GM19372 (cell line): Measurements from ENCODE around the gene DEFB132.
"Not testable (repeated sequence)": the region's sequence is repeated elsewhere in the genome, so short reads cannot be mapped to it uniquely, and the experiment has no call there.

Experiments
- ATAC-seq: cut with Tn5 transposase; IDR thresholded peaks from one replicate; pipeline ENCODE4 v1.9.1; 2021; ENCODE audit warnings: mild to moderate bottlenecking, low read depth, moderate library complexity; ENCODE audit not compliant: unreplicated experiment

The DEFB132 gene, protein sequence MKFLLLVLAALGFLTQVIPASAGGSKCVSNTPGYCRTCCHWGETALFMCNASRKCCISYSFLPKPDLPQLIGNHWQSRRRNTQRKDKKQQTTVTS

DNA sequence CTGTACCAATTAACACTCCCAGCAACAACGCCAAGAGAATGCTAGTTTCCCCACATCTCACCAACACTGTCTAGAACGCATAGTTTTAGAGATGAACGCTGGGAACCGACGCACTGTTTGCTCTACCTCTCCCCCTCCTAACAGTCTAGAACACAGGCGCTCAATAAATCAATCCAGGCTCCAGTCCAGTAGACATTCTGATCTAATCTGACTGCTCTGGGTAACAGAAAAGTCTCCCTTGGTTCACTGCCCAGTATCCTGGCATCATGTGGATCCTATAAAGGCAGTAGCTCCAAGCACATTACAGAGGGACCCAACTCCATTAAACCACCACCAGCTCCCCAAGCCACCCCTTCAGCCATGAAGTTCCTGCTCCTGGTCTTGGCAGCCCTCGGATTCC, at the start of gene DEFB132:
Gene DEFB132, plus strand, starts transcription at position 306 of the 400 bp plus-strand sequence. Its CDS starts 55 bp downstream, at position 361.
- no peak for ATAC-seq

DNA sequence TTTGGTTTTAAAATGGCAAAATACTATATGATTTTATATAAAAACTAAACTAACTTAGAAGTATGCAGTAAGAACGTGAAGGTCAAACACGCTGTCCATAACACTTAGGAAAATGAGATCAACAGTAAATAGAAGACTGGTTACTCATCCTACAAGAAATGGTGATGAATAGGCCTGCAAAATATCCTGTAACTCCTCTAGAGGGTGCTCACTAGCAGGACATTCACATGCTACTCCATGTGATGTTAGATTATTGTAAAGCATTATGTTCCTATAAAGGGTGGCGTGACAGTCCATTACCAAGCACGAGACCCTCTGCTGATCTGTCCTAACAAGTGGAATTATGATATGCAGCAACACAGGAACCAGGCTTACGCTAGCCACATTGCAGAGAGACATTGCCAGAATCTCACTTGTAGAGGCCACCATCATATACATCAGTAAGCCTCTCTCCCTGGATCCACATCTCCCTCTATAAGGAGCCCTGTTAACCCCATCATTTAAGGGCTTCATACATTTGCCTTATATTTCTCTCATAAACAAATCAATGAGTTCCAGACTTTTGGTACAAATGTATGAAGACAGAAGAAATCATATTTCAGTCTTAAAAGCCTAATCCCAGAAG, 48.5 kb upstream of the DEFB132 start:
- ATAC-seq, result no peak

DNA sequence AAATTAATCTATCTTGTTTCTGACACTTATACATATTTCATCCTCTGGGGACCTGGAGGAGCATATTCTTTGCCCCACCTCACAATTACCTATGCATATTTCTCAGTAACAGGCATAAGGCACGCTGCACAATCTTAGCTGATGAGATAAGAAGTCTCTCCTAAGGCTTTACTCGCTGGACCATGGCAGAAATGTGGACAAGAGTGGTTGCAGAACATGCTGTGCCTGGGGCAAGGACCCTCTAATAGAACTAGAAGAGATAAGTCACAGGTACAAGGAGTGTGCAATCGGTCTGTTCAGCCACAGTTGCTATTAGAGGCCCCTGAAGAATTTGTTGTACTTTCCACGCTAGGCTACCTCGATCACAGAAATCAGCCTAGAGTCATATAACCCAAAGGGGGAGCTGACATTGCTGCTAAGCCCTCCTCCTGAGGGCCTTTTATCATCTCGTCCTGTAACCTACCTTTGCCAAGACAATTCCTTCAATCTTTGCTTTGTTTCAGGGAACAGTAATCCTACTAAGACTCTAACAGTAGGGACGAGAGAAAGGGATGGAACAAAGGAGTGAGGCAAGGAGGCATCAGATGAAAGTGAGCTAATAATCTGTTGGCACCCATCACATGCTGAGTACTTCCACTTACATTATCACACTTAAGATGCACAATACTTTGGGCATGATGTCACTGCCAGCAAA, 46.6 kb upstream of the DEFB132 start:
- no peak for ATAC-seq

DNA sequence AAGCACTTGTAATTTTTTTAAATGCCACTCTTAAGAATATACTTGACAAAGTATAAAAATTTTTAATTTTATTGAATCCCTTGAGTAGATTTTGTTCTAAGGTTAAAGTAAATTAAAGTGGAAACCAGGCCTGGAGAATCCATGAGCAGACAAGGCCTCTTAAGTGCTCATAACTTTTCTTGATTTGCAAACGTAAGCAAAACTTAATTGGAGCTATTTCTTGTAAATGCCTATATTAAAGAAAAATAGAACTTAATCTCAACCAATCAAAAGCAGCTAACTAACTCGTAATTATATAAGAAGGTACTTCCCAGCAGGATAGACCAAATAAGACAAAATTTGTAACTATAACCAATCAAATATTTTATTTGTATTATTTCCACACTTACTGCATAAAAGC, 43.1 kb upstream of the DEFB132 start:
- ATAC-seq, result no peak

DNA sequence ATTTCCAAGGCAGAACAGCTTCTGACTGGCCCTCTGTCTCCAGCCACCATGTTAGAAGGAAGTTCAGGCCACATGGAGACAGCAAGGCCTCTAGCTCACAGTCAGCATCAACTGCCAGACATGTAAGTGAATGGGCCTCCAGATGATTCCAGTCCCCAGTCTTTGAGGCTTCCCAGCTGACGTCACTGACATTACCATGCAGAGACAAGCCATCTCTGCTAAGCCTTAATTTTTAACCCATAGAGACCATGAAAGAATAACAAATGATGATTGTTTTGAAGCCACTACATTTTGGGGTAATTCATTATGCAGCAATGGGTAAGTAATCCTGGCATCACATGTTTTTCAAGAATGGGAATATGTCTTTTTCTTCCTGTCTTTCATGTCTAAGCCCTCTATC, 41.7 kb upstream of the DEFB132 start:
- ATAC-seq, result no peak

DNA sequence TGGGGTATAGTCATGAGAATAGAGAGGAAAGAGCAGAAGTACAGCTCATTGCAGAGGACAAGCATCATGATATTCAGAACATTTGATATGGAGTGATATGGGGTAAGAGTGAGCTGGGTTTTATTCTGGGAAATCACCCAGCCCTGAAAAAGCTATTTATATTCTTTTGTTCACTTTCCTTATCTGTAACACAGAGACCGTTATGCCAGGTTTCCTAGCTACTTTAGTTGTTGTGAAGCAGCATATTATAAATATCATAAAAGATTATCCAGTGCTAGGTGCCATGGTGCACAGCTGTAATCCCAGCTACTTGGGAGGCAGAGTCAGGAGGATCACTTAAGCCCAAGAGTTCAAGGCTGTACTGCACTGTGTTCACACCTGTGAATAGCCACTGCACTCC, 40.3 kb upstream of the DEFB132 start:
- ATAC-seq, result no peak

DNA sequence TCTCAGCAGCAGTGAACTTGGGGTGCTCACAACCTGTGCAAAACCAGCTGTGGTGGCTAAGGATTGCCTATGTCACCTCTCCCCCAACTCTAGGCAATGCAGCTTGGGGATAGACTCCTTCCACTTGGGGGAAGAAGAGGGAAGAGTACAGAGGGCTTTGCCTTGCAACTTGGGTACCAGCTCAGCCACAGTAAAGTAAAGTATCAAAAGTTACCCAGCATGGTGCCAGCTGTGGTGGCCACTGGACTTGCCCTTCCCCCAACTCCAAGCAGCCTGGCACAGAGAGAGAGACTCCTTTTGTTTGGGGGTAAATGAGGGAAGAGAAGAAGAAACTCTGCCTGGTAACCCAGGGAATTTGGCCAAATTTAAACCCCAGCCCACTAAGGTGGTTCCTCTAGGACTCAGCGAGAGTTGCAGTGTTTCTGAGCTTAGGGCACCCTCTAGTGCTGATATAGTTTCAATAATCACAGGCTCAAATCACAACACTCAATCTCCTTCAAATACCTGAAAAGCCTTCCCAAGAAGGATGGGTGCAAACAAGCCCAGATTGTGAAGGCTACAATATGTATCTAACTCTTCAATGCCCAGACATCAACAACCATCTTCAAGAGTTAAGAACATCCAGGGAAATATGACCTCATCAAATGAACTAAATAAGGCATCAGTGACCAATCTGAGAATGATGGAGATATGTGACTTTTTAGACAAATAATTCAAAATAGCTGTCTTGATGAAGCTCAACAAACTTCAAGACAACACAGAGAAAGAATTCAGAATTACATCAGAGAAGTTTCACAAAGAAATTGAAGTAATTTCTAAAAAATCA, 38.0 kb upstream of the DEFB132 start:
- ATAC-seq, result no peak

DNA sequence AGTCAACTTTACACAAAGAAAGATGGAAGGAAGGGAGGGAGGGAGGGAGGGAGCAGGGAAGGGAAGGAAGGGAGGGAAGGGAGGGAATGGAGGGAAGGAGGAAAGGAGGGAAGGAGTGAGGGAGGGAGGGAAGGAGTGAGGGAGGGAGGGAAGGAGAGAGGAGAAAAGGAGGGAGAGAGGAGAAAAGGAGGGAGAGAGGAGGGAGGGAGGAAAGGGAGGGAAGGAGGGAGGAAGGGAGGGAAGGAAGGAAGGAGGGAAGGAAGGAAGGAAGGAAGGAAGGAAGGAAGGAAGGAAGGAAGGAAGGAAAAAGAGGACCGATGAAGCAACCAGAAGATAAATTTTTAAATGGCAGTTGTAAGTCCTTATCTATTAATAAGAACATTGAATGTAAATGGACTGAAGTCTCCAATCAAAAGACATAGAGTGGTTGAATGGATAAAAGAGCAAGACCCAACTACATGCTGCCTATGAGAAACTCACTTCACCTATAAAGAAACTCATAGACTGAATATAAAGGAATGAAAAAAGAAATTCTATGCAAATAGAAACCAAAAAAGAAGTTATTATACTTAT, 36.2 kb upstream of the DEFB132 start:
- no peak for ATAC-seq

DNA sequence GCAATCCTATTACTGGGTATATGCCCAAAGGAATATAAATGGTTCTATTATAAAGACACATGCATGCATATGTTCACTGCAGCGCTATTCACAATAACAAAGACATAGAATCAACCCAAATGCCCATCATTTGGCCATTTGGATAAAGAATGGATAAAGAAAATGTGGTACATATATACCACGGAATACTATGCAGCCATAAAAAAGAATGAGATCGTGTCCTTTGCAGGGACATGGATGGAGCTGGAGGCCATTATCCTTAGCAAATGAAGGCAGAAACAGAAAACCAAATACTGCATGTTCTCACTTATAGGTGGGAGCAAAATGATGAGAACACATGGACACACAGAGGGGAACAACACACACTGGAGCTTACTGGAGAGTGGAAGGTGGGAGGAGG, 31.6 kb upstream of the DEFB132 start:
- not testable (repeated sequence) for ATAC-seq

DNA sequence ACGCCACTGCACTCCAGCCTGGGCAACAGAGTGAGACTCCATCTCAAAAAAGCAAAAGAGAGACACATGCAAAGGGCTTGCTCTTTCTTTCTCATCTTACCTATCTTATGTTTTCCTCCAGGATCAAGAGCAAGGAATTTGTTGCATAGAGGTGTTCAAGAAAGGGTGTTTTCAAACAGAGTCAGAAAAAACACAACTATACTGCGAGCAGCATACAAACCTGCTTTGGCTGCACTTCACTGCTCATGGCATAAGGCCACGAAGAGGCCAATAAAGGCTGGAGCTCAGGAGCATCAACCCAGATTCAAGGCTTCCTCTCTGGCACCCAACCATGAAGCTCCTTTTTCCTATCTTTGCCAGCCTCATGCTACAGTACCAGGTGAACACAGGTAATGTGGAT, 30.6 kb upstream of the DEFB132 start, which contains the start of gene DEFB129:
Gene DEFB129, plus strand, starts transcription at position 301 of the 400 bp plus-strand sequence. Its CDS starts 31 bp downstream, at position 332.
- ATAC-seq, result no peak

DNA sequence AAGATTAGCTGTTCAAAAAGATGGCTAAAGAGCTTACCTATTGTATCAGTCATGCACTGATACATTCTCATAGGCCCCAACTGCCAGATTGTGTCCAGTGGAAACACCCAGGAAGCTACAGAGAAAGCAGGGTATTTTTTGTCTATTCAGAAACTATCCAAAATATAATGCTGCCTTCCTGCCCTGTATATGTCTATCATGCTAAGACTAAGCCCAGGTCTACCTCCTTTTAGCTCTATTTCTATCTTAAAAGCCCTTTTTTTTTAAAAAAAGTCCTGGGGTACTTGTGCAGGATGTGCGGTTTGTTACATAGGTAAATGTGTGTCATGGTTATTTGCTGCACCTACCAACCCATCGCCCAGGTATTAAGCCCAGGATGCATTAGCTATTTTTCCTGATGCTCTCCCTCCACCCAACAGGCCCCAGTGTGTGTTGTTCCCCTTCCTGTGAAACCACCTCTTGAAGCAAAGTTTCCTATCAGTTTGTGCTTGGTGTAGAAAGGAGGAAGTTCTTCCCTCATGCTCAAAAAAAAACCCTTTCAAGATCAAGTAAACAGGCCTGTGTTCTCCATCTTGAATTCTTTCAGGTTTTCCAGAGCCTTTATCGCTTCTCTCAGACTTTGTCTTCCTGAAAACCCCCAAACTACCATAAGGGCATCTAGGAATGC, 30.0 kb upstream of the DEFB132 start:
- ATAC-seq, result no peak

DNA sequence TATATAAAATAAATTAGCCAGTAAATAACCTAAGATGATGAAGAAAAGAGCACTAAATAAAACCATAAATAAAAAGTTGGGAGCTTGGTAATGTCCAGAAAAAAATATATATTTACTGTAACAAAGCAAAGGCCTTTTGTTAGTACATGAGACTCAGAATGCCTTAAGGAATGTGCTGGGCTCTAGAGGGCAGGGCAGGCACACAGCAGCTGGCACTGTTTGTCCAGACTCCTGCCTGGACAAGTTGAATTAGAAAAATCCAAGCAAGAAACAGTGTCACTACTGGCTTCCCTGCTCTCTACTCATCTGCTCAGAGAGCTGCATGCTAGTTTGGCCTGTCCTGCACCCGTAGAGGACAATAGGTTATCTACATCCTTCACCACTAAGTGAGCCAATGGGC, 21.6 kb upstream of the DEFB132 start:
- no peak for ATAC-seq

DNA sequence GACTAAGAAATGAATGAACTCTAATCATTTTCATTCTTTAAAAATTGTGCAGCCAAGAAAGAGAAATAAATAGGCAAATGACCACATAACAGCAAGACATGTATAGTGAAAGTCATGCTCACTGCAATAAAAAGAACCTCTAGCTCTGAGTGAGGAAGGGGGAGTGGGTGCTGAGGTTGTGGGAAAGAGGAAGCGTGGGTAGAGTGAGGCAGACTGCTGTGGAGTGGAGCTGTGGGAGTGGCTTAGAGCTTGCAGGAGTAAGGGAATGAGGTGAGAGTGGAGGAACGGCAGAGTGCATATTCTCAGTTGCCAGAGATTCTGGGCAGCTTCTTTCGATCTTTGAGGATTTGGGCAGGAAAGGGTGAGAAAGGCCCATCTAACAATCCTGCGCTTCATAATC, 20.0 kb upstream of the DEFB132 start:
- no peak for ATAC-seq

DNA sequence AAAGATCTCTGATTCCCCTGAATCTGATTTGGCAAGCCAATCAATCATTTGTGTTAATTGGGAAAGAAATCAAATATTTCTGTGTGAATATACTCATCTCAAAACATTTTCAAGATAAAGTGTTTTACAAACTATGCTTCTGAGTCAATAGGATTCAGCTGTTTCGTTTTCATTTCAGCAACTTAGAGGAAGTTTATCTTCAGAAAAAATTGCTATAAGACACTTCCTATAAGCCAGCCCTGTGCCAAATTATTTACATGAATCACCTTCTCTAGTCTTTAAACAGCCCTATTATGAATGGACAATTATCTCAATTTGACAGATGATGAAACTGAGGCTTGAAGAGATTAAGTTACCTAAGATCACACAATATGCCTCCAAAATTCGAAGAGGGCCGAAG, 19.6 kb upstream of the DEFB132 start:
- no peak for ATAC-seq

DNA sequence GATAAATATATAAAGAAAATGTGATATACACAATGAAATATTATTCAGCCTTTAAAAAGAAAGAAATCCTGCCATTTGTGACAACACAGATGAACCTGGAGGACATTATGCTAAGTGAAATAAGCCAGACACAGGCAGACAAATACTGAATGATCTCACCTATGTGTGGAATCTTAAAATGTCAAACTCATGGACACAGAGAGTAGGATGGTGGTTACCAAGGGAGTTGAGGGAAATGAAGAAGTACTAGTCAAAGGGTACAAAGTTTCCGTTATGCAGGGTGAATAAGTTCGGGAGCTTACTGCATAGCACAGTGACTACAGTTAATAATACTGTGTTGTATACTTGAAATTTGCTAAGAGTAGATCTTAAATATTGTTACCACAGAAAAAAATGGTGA, 14.6 kb upstream of the DEFB132 start:
- no peak for ATAC-seq

DNA sequence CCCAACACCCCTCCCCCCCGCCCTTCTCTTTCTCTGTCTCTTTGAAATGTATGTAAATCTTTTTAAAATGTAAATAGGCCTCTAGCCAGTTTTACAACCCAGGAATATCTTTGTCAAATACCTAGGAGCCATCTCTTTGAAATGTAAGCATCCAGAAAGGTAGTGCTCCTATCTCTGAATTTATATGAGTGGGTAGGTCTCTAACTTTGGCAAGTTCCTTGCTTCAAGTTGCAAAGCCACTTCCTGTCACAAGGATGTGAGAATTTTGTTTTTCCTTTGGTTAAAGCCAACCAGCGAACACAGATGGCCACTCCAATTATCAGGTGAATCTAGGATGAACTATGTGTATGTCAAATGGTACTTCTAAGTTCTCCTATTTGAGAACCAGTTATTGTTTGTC, 6.2 kb upstream of the DEFB132 start:
- ATAC-seq, result no peak

DNA sequence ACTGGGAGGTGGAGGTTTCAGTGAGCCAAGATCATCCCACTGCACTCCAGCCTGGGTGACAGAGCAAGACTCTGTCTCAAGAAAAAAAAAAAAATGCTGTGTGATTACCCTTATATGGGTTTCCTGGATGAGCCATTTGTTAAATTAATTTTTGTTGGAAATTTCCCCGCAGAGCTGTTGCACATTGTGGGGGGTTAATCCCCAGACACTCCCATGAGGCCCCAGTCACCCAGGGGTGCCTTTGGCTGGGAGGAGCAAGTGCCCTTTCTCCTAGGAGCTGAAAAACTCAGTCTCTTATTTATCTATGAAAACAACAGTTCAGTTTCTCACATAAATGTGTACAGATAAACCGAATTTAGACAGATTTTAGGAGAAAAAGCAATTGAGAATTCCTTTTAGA, 4.7 kb upstream of the DEFB132 start:
- no peak for ATAC-seq

DNA sequence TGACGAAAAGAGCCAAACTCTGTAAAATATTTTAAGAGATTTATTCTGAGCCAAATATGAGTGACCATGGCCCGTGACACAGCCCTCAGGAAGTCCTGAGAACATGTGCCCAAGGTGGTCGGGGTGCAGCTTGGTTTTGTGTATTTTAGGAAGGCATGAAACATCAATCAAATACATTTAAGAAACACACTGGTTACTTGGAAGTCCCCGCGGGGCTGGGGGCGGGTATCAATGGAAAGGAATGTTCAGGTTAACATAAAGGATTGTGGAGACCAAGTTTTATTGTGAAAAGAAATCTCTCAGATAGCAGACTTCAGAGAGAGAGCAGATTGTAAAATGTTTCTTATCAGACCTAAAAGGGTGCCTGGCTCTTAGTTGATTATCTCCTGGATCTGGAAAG, 4.1 kb upstream of the DEFB132 start:
- ATAC-seq, result not testable (repeated sequence)

DNA sequence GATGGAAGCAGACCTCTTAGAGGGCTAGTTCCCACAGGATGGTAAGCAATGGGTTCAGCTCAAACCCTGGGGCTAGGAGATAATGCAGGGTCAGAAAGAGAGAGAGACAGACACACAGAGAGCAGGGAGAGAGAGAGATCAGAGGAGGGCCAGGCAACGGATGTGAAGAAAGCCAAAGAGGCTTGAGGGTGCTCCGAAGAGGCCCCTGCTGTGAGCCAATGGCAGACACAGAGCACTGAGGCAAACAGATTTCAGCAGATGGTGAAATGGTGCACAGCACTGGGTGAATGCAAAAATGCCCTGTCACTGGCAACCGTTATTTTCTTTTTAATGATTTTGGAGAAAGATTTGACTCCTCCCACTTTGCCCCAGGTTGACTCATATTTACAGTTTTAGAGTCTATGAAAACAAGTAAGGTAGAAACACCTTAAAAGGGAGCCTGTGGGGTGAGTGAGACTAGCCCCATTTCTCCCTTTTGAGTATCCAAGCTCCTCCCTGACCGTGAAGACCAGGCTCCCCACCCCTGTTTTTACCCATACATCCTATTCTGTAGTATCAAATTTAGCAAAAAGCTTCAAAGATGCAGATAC, 840 bp downstream of the DEFB132 start:
- ATAC-seq, result no peak

DNA sequence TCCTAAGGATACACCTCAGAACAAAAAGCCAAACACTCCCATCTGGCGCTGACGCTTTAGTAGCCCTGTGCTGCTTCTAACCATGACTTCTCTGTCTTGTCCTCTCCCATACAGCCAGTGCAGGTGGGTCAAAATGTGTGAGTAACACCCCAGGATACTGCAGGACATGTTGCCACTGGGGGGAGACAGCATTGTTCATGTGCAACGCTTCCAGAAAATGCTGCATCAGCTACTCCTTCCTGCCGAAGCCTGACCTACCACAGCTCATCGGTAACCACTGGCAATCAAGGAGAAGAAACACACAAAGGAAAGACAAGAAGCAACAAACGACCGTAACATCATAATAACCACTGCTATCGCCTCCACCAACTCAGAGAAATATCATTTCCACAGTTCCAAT, 1.4 kb downstream of the DEFB132 start:
- ATAC-seq, result no peak
